Heart right ventricle (tissue), 16 donors: Measurements from ENCODE around the gene PDXK. TPM values are rescaled to one million over a fixed set of nuclear protein-coding genes. Genes with fewer than 3 reads are reported as not detected.

Experiments used
- ATAC-seq, 8 donors: fragments of 200-7000 bp; cut with Tn5 transposase; one replicate each; pipeline ENCODE4 v1.9.1; 2020; ENCODE audit warnings: mild to moderate bottlenecking in 8 of 8, moderate library complexity in 8 of 8, moderate number of reproducible peaks in 1 of 8
- DNase-seq, 2 donors: peaks; one replicate each; pipeline ENCODE4 v3.0.0-alpha.2; 2020
- H3K27ac ChIP-seq, 10 donors: fragments of 200-600 bp; sonication (generic) in 2 of 10; one replicate each; pipeline versions ENCODE4 v1.5.0 to v1.8.0; 2020 to 2022; ENCODE audit warnings: mild to moderate bottlenecking in 3 of 10
- H3K27me3 ChIP-seq, 7 donors: fragments of 200-600 bp; one replicate each; pipeline ENCODE4 v1.8.0; 2021 to 2022; ENCODE audit warnings: mild to moderate bottlenecking in 2 of 7
- H3K36me3 ChIP-seq, 9 donors: fragments of 200-600 bp; sonication (generic) in 1 of 9; one replicate each; pipeline versions ENCODE4 v1.5.0 to v1.8.0; 2020 to 2022; ENCODE audit warnings: mild to moderate bottlenecking in 2 of 9
- H3K4me1 ChIP-seq, 9 donors: fragments of 200-600 bp; sonication (generic) in 1 of 9; one replicate each; pipeline versions ENCODE4 v1.5.0 to v1.8.0; 2020 to 2022; ENCODE audit warnings: mild to moderate bottlenecking in 4 of 9
- H3K4me3 ChIP-seq, 10 donors: fragments of 200-600 bp; sonication (generic) in 2 of 10; one replicate each; pipeline versions ENCODE4 v1.5.0 to v1.8.0; 2020 to 2022; ENCODE audit warnings: mild to moderate bottlenecking in 7 of 10, moderate library complexity in 2 of 10
- H3K9me3 ChIP-seq, 11 donors: fragments of 200-600 bp in 10 of 11; sonication (generic) in 2 of 11; one replicate each; pipeline versions ENCODE4 v1.5.0 to v1.8.0; 2013 to 2022; ENCODE audit warnings: mild to moderate bottlenecking in 2 of 11, control low read depth in 1 of 11, moderate library complexity in 1 of 11
- WGBS, 2 donors: extraction: QIAGEN DNeasy Blood & Tissue Kit; methylation state at CpG; one replicate each; pipeline ENCODE4 v1.1.7; 2013; ENCODE audit warnings: inconsistent platforms in 1 of 2; 5-methylcytosine and 5-hydroxymethylcytosine counted together
- intact Hi-C, 10 donors: fragments of 100-400 bp; cut with DNase I; formaldehyde crosslinking; loops; one replicate each; pipeline versions ENCODE4 v1.11.1 to v1.14.2; 2022
- polyA plus RNA-seq, 2 donors: library from polyadenylated mRNA; stranded (reverse); fragments of 200-250 nt; gene quantifications; one replicate each; pipeline ENCODE4 v1.2.3, GENCODE V29; 2013
- total RNA-seq, 10 donors: library from RNA; stranded (reverse); fragmentation: NEBNext Ultra II Directional in 3 of 10; extraction: Animal tissue kit (Norgen Biotek cat#: 25700) in 3 of 10; gene quantifications; one replicate each; pipeline versions ENCODE4 v1.2.1 to v1.2.4, GENCODE V29; 2021 to 2023
- TF ChIP-seq, protein P1 (sequence below), 9 donors: fragments of 200-600 bp; sonication (generic) in 2 of 9; IDR thresholded peaks; one replicate each; pipeline versions ENCODE4 v1.5.0 to v1.8.0; 2021 to 2022; ENCODE audit warnings: antibody characterized with exemption in 9 of 9, mild to moderate bottlenecking in 5 of 9, moderate library complexity in 1 of 9
- donor health status: Arrhythmogenic right ventricular cardiomyopathy.
- donor health status: ischemic (EF 13 %, LVEDD 7.1; RV severe dilation, severe dysfunction).
- donor health status: healthy with polysubstance abuse.
- donor health status: DM: no; HTN: yes; CAD: no.
- donor health status: DM: no; HTN: no; CAD: no.
- donor health status: ischemic (EF 25% LVEDD 6.9; RV normal size, moderate dysfunction).
- donor health status: ischemic (EF 25% LVEDD 5.7; RV mildly dilated, moderate dysfunction).
- donor health status: healthy.
- donor health status: DM: yes; HTN: yes; CAD: no.
- donor health status: Ischemic cardiomyopathy.
- donor health status: ischemic (EF 35%, LVEDD 5.7; RV mildly dilated, moderate dysfunction).
- donor health status: nonischemic (EF 11% LVEDD 7.7; RV severe dilation, severe dysfunction).
- donor health status: DM: yes; HTN: yes; CAD: no.
- donor health status: PGD.
- donor health status: ischemic (EF 29% LVEDD 5.4; RV normal size, mild dysfunction).
- donor health status: nonischemic (EF 23%, LVEDD 6.1; RV moderate dilation, normal function).

PDXK gene
- total and polyA plus RNA-seq, 12 donors, result 47.8 to 102 (median 73.0) TPM

DNA sequence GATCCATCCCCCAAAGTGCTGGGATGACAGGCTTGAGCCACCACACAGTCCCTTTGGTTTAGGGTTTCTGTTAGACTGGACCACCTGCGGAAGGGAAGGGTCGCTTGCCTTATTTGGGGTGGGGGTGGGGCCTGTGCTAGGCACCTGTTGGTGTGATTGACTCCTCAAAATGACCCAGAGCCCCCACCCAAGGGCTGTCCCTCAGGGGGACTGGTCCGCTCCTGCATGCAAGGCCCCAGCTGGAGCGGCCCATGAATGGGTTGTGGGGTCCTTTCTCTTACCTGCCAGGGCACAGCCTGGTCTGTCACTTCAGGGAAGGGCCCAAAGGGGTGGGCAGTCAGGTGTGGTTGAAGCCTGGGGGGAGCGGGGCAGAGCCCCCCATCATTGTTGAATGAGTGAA, 59.0 kb downstream of the PDXK start:
- DNase-seq (no peak), ATAC-seq (no peak)
- peaks cover 0 to 35% (median 18%) of the 10 kb centered on the region in 9 donors for H3K4me1 ChIP-seq
- H3K36me3 ChIP-seq, result peaks cover 0 to 17% (median 15%) of the 10 kb centered on the region in 9 donors
- intact Hi-C loops, result loop anchor here in 2 of 10 donors (2.0 to 5.0 kb wide), 2 partner anchors 49 to 51 kb away; no protein-coding TSS in a partner anchor
- WGBS, 2 donors, result 94% methylated on average over 5 of the region's 5 CpGs
- H3K9me3 ChIP-seq, result no peaks in the 10 kb centered on the region
- TF ChIP-seq, protein P1, sequence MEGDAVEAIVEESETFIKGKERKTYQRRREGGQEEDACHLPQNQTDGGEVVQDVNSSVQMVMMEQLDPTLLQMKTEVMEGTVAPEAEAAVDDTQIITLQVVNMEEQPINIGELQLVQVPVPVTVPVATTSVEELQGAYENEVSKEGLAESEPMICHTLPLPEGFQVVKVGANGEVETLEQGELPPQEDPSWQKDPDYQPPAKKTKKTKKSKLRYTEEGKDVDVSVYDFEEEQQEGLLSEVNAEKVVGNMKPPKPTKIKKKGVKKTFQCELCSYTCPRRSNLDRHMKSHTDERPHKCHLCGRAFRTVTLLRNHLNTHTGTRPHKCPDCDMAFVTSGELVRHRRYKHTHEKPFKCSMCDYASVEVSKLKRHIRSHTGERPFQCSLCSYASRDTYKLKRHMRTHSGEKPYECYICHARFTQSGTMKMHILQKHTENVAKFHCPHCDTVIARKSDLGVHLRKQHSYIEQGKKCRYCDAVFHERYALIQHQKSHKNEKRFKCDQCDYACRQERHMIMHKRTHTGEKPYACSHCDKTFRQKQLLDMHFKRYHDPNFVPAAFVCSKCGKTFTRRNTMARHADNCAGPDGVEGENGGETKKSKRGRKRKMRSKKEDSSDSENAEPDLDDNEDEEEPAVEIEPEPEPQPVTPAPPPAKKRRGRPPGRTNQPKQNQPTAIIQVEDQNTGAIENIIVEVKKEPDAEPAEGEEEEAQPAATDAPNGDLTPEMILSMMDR (IDR thresholded peaks at IDR 0.05), result no peak
- H3K27me3 ChIP-seq, result no peaks in the 10 kb centered on the region
- no peak overlapping the region for H3K4me3 ChIP-seq
- peak overlapping the region in 1 of 10 donors; percentile 68 for H3K27ac ChIP-seq

DNA sequence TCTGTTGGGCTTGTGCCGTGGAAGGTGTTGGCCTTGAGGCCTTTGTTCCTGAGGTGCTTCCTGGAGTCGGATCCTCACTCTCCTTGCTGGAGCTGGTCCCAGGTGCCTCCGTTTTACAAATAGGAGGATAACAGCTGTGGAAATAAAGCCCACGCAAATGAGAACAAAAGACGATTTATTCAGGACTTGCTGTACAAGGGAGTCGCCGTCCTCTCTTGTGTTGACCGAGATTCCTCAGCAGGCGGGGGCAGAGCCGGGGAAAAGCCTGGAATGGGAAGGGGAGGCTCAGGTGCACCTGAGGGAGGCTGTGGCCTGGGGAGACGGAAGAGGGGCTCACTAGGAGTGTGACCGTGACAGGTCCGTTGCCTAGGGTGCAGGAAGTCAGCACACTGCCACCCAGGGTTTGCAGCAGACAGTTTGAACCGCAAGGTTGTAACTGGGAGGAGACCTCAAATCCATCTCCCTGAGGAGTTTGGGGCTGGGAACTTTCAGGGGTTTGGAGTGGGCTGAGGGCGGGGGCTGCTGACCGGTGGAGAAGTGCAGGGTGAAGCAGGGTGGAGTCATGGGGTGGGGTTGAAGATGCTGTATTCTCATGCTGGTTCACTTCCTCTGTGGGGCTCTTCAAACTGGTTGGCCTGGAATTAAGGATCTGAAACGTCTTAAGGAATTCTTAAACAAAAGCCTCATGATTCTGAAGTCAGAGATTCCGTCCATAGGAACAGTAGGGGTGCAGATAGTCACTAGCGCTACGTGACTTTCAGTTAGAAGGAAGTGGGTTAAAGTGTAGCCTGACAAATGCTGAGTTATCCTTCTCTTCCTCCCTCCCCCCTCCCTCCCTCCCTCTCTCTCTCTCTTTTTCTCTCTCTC, 59.8 kb downstream of the PDXK start:
- Histone ChIP-seq H3K27me3 (no peaks in the 10 kb centered on the region), H3K9me3 (no peaks in the 10 kb centered on the region), H3K4me3 (no peak overlapping the region), H3K4me1 (peaks cover 0 to 34% (median 18%) of the 10 kb centered on the region in 9 donors), H3K27ac (peak overlapping the region in 3 of 10 donors; percentile 2 to 68 (median 21)), H3K36me3 (peaks cover 0 to 10% (median 7%) of the 10 kb centered on the region in 9 donors)
- TF ChIP-seq, protein P1 (IDR thresholded peaks at IDR 0.05), result no peak
- intact Hi-C loops, result loop anchor here in 1 of 10 donors (5.0 kb wide), 1 partner anchor 51 kb away; no protein-coding TSS in a partner anchor
- DNase-seq (no peak), ATAC-seq (peak in 1 of 8 donors; percentile 5)
- WGBS, 2 donors, result 53 to 60% methylated on average over 20 of the region's 20 CpGs

DNA sequence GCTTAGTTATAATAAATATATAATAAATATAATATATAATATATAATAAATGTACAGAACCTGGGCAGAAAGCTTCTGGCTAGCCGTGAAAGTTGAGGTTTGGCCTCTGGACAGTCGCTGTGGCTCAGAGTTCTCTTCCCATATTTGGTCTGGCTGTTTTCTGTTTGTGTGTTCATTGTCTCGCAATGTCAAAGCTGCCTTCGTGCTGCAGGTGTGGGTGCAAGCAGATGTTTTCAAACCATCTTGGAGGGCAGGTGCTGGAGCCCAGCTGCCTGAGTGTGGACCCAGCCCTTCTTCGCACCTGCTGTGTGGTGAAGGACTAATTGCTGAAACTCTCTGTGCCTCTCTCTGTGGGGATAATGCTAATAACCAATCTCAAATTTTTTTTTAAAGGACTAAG, 60.7 kb downstream of the PDXK start:
- Histone ChIP-seq H3K27ac (peak overlapping the region in 1 of 10 donors; percentile 68), H3K4me3 (no peak overlapping the region), H3K36me3 (peaks cover 0 to under 1% (median 0%) of the 10 kb centered on the region in 9 donors), H3K27me3 (no peaks in the 10 kb centered on the region), H3K9me3 (no peaks in the 10 kb centered on the region), H3K4me1 (peaks cover 0 to 24% (median 9%) of the 10 kb centered on the region in 9 donors)
- 89 to 92% methylated on average over 5 of the region's 5 CpGs for WGBS, 2 donors
- DNase-seq (no peak), ATAC-seq (no peak)
- intact Hi-C loops, result loop anchor here in 3 of 10 donors (5.0 to 10.0 kb wide), 2 partner anchors 52 to 55 kb away; no protein-coding TSS in a partner anchor
- TF ChIP-seq, protein P1 (IDR thresholded peaks at IDR 0.05), result no peak

DNA sequence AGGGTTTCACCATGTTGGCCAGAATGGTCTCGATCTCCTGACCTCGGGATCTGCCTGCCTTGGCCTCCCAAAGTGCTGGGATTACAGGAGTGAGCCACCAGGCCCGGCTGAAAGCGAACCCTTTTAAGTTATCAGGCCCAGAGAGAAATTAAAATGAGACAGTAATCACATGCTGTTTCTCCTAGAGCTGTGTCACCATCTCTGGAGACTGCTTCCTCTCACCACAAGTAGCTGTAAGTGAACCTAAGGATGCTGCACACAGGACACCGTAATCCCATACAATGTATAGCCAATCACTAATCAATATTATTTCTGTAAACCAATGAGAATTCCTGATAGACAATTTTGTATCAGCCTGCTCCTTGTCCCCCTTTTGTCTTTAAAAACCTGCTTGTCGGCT, 62.9 kb downstream of the PDXK start:
- H3K4me1 ChIP-seq, result peaks cover 0 to 15% (median 0%) of the 10 kb centered on the region in 9 donors
- intact Hi-C loops, result loop anchor here in 2 of 10 donors (10.0 kb wide), 1 partner anchor 57 kb away; no protein-coding TSS in a partner anchor
- no peaks in the 10 kb centered on the region for H3K36me3 ChIP-seq
- H3K9me3 ChIP-seq, result no peaks in the 10 kb centered on the region
- no peak overlapping the region for H3K27ac ChIP-seq
- TF ChIP-seq, protein P1 (IDR thresholded peaks at IDR 0.05), result no peak
- DNase-seq (no peak), ATAC-seq (no peak)
- no peak overlapping the region for H3K4me3 ChIP-seq
- no peaks in the 10 kb centered on the region for H3K27me3 ChIP-seq
- WGBS, 2 donors, result 76 to 92% methylated on average over 6 of the region's 6 CpGs
